ENCODE results near the gene UCN2.

Gene UCN2

DNA sequence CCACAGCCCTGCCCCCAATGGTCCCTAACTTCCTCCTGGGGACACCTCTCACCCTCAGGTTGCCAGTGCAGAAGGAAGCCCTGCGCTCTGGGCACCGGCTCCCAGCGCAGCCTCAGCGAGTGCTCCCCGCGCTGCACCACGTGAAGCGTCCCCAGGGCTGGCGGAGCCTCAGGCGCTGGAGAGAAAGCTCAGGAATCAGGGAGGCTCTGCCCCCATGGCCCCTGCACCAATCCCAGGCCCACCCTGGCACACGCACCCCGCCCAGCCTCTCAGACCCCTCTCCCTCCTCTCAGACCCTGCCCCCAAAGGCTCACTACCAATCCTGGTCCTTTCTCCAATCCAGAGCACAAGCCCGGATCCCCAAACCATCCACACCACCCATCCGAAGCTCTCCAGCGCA, 24.6 kb upstream of the UCN2 start:
- Histone ChIP-seq H3K9me3 (ENCODE audit: insufficient read depth, low read length) (no peaks in the 10 kb centered on the region), H3K36me3 (ENCODE audit: insufficient read depth, insufficient read length, low read length) (peaks cover 99% of the 10 kb centered on the region), H3K9ac (ENCODE audit: insufficient read length, low read depth) (no peak overlapping the region), H3K27me3 (ENCODE audit: insufficient read depth, insufficient read length) (no peaks in the 10 kb centered on the region), H3K4me1 (ENCODE audit: insufficient read depth, insufficient read length) (peaks cover 5% of the 10 kb centered on the region), H3K4me3 (ENCODE audit: insufficient read length, low read depth) (no peak overlapping the region)
- no peak for DNase-seq (ENCODE audit: low read depth, low spot score)
- TF ChIP-seq ZNF274 (IDR thresholded peaks at IDR 0.05; ENCODE audit: low read depth, low read length) (no peak), YY1 (IDR thresholded peaks at IDR 0.05; ENCODE audit: insufficient read depth, insufficient read length) (no peak), SUZ12 (IDR thresholded peaks at IDR 0.05; ENCODE audit: extremely low read depth, insufficient read depth, insufficient read length) (no peak)

DNA sequence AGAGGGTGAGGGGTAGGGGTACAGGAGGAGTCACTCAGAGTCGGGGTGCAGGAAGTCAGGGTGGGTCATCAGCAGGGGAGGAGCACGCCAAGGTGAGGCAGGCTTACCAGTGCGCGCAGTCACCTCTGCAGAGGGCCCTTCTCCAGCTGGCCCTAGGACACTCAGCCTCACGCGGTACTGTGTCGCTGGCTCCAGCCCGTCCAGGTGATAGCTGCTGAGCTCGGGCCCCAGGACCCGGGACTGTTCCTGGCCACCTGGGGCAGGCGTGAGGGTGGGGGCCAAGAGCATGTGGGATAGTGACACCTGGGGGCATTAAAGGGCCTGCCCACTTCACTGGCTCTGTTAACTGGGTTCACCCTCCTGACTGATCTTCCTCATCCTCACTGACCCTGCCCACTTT, 24.1 kb upstream of the UCN2 start:
- Histone ChIP-seq H3K9ac (ENCODE audit: insufficient read length, low read depth) (no peak overlapping the region), H3K27me3 (ENCODE audit: insufficient read depth, insufficient read length) (no peaks in the 10 kb centered on the region), H3K4me3 (ENCODE audit: insufficient read length, low read depth) (no peak overlapping the region), H3K4me1 (ENCODE audit: insufficient read depth, insufficient read length) (peaks cover 4% of the 10 kb centered on the region), H3K9me3 (ENCODE audit: insufficient read depth, low read length) (no peaks in the 10 kb centered on the region), H3K36me3 (ENCODE audit: insufficient read depth, insufficient read length, low read length) (peaks cover 99% of the 10 kb centered on the region)
- DNase-seq (ENCODE audit: low read depth, low spot score), result no peak
- TF ChIP-seq SUZ12 (IDR thresholded peaks at IDR 0.05; ENCODE audit: extremely low read depth, insufficient read depth, insufficient read length) (no peak), YY1 (IDR thresholded peaks at IDR 0.05; ENCODE audit: insufficient read depth, insufficient read length) (no peak), ZNF274 (IDR thresholded peaks at IDR 0.05; ENCODE audit: low read depth, low read length) (no peak)

DNA sequence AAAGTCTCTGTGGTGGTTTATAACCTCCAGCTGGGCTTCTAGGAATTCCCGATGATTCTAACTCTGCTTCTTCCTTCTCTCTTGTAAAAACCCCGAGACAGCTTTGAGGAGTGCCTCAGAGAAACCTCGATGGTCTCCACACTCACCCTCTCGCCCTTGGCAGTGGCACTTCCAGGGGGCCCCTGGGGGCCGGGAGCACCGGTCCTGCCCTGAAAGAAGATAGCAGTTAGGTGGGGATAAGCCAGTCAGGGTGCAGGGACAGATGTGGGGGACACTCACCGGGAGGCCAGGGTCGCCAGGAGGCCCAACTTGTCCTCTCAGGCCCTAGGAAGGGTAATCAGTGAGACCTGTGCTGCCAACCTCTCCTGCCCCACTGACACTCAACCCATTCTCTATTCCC, 21.8 kb upstream of the UCN2 start:
- Histone ChIP-seq H3K27me3 (ENCODE audit: insufficient read depth, insufficient read length) (no peaks in the 10 kb centered on the region), H3K9ac (ENCODE audit: insufficient read length, low read depth) (no peak overlapping the region), H3K4me1 (ENCODE audit: insufficient read depth, insufficient read length) (peaks cover 4% of the 10 kb centered on the region), H3K9me3 (ENCODE audit: insufficient read depth, low read length) (no peaks in the 10 kb centered on the region), H3K36me3 (ENCODE audit: insufficient read depth, insufficient read length, low read length) (peaks cover 99% of the 10 kb centered on the region), H3K4me3 (ENCODE audit: insufficient read length, low read depth) (no peak overlapping the region)
- TF ChIP-seq YY1 (IDR thresholded peaks at IDR 0.05; ENCODE audit: insufficient read depth, insufficient read length), result no peak
- TF ChIP-seq SUZ12 (IDR thresholded peaks at IDR 0.05; ENCODE audit: extremely low read depth, insufficient read depth, insufficient read length), result no peak
- TF ChIP-seq ZNF274 (IDR thresholded peaks at IDR 0.05; ENCODE audit: low read depth, low read length), result no peak
- DNase-seq (ENCODE audit: low read depth, low spot score), result no peak

DNA sequence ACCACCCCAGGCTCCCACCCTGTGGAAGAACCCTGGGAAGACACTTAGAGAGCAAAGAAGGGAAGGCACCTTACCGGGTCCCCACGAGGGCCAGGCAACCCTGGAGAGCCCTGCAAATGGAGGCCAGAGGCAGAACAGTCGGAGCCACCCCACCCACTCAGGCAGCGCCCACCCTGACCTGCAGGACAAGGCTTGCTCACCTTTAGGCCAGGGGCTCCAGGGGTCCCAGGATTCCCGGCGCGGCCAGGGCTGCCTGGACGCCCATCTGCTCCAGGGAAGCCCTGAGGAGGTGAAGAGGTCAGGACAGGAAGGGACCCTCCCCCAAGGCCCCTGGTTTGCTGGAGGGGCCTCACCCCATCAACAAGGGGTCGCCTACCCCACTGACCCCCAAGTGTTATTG, 21.3 kb upstream of the UCN2 start:
- Histone ChIP-seq H3K9me3 (ENCODE audit: insufficient read depth, low read length) (no peaks in the 10 kb centered on the region), H3K4me3 (ENCODE audit: insufficient read length, low read depth) (no peak overlapping the region), H3K4me1 (ENCODE audit: insufficient read depth, insufficient read length) (peaks cover under 1% of the 10 kb centered on the region), H3K9ac (ENCODE audit: insufficient read length, low read depth) (no peak overlapping the region), H3K27me3 (ENCODE audit: insufficient read depth, insufficient read length) (no peaks in the 10 kb centered on the region), H3K36me3 (ENCODE audit: insufficient read depth, insufficient read length, low read length) (peaks cover 99% of the 10 kb centered on the region)
- DNase-seq (ENCODE audit: low read depth, low spot score), result no peak
- TF ChIP-seq YY1 (IDR thresholded peaks at IDR 0.05; ENCODE audit: insufficient read depth, insufficient read length) (no peak), SUZ12 (IDR thresholded peaks at IDR 0.05; ENCODE audit: extremely low read depth, insufficient read depth, insufficient read length) (no peak), ZNF274 (IDR thresholded peaks at IDR 0.05; ENCODE audit: low read depth, low read length) (no peak)

DNA sequence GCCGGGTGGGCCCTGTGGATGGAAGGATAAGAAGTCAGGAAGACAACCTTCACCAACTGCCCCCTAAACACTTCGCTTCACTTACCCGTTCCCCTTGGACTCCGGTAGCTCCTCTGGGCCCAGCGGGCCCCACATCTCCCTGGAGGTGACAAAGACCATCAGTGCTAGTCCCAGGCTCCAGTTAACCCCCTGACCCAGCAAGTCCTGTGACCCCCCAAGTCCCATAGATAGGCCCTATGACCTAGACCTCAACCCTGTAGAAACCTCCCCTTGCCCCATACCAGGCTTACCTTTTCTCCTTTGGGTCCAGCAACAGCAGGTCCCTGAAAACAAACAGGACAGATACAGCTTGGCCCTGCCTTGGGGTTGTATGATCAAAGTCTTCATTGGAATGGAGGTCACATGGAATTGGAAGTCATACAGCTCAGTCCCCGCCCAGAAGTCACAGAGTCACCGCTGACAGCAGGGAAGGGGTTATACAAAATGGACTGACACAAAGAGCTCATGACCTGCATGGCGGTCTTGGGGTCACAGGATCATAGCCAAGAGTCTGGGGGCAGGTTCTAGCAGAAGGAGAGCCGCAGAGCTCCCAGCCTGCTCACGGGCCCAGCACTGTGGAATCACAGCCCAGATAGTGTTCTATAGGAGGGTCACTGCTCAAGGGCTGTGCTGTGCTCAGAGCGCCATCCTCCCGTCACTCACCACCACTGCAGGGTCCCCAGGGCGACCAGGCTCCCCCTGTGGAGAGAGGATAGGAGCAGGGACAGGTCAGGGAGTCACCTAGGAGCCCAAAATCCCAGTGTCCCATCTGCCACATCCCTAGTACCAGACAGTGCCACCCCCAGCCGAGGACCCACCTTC, 18.3 kb upstream of the UCN2 start:
- Histone ChIP-seq H3K9me3 (ENCODE audit: insufficient read depth, low read length) (no peaks in the 10 kb centered on the region), H3K4me3 (ENCODE audit: insufficient read length, low read depth) (no peak overlapping the region), H3K9ac (ENCODE audit: insufficient read length, low read depth) (no peak overlapping the region), H3K27me3 (ENCODE audit: insufficient read depth, insufficient read length) (no peaks in the 10 kb centered on the region), H3K36me3 (ENCODE audit: insufficient read depth, insufficient read length, low read length) (peaks cover 100% of the 10 kb centered on the region), H3K4me1 (ENCODE audit: insufficient read depth, insufficient read length) (no peaks in the 10 kb centered on the region)
- DNase-seq (ENCODE audit: low read depth, low spot score), result no peak
- TF ChIP-seq YY1 (IDR thresholded peaks at IDR 0.05; ENCODE audit: insufficient read depth, insufficient read length) (no peak), SUZ12 (IDR thresholded peaks at IDR 0.05; ENCODE audit: extremely low read depth, insufficient read depth, insufficient read length) (no peak), ZNF274 (IDR thresholded peaks at IDR 0.05; ENCODE audit: low read depth, low read length) (no peak)

DNA sequence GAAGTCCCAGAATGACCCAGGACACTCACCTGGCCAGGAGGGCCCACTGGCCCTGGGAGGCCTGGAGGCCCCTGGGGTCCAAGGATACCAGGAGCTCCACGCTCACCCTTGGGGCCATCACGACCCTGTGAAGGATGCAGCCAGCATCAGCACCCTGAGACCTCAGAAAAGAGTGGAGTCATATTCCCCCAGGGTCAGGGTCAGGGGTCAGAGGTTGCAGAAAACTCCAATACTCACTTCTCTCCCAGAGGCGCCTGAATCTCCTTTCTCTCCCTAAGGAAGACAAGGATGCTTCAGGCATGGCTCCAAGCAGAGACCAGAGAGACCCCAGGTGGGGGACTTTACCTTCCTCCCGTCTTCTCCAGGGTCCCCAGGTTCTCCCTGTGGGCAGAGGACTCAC, 13.1 kb upstream of the UCN2 start:
- Histone ChIP-seq H3K36me3 (ENCODE audit: insufficient read depth, insufficient read length, low read length) (peaks cover 99% of the 10 kb centered on the region), H3K4me1 (ENCODE audit: insufficient read depth, insufficient read length) (no peaks in the 10 kb centered on the region), H3K9me3 (ENCODE audit: insufficient read depth, low read length) (no peaks in the 10 kb centered on the region), H3K27me3 (ENCODE audit: insufficient read depth, insufficient read length) (no peaks in the 10 kb centered on the region), H3K4me3 (ENCODE audit: insufficient read length, low read depth) (no peak overlapping the region), H3K9ac (ENCODE audit: insufficient read length, low read depth) (no peak overlapping the region)
- TF ChIP-seq ZNF274 (IDR thresholded peaks at IDR 0.05; ENCODE audit: low read depth, low read length) (no peak), SUZ12 (IDR thresholded peaks at IDR 0.05; ENCODE audit: extremely low read depth, insufficient read depth, insufficient read length) (no peak), YY1 (IDR thresholded peaks at IDR 0.05; ENCODE audit: insufficient read depth, insufficient read length) (no peak)
- DNase-seq (ENCODE audit: low read depth, low spot score), result no peak

DNA sequence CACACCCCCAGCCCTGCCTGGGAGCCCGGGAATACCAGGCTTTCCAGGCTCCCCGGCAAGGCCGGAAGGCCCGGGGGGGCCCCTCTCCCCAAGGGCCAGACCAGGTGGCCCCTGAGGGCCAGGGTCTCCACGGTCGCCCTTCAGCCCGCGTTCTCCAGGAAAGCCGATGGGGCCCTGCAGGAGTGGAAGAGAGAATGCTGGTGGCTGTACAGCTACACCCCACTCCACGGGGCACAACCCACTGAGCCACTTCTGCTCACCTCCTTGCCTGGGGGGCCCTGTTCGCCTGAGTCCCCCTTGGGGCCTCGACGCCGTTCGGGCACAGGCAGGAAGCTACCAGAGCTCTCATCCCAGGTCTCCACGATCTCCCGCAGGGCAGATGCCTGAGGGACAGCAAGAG, 11.8 kb upstream of the UCN2 start:
- Histone ChIP-seq H3K36me3 (ENCODE audit: insufficient read depth, insufficient read length, low read length) (peaks cover 99% of the 10 kb centered on the region), H3K9ac (ENCODE audit: insufficient read length, low read depth) (no peak overlapping the region), H3K27me3 (ENCODE audit: insufficient read depth, insufficient read length) (no peaks in the 10 kb centered on the region), H3K4me1 (ENCODE audit: insufficient read depth, insufficient read length) (no peaks in the 10 kb centered on the region), H3K4me3 (ENCODE audit: insufficient read length, low read depth) (no peak overlapping the region), H3K9me3 (ENCODE audit: insufficient read depth, low read length) (no peaks in the 10 kb centered on the region)
- TF ChIP-seq YY1 (IDR thresholded peaks at IDR 0.05; ENCODE audit: insufficient read depth, insufficient read length), result no peak
- no peak for TF ChIP-seq SUZ12 (IDR thresholded peaks at IDR 0.05; ENCODE audit: extremely low read depth, insufficient read depth, insufficient read length)
- TF ChIP-seq ZNF274 (IDR thresholded peaks at IDR 0.05; ENCODE audit: low read depth, low read length), result no peak
- DNase-seq (ENCODE audit: low read depth, low spot score), result no peak

Data from NT2/D1 (cell line).